Hepatocyte (in vitro differentiated cells): ENCODE data around the gene ANKS1B. TPM values are rescaled to one million over a fixed set of nuclear protein-coding genes. Genes with fewer than 3 reads are reported as not detected.

Experiments
- DNase-seq: peaks from one replicate; pipeline ENCODE4 v3.0.0-alpha.2; 2016; ENCODE audit warnings: low spot score
- H2AFZ ChIP-seq: fragments of 200-600 bp; sonication (generic); 2 replicates; pipeline ENCODE4 v1.6.0; 2016; ENCODE audit warnings: antibody characterized with exemption, mild to moderate bottlenecking
- H3K27ac ChIP-seq: fragments of 200-600 bp; sonication (generic); 2 replicates; pipeline ENCODE4 v1.5.1; 2016; ENCODE audit warnings: mild to moderate bottlenecking
- H3K27me3 ChIP-seq: fragments of 200-600 bp; sonication (generic); 2 replicates; pipeline ENCODE4 v1.6.1; 2016
- H3K36me3 ChIP-seq: fragments of 200-600 bp; sonication (generic); replicated peaks from 2 replicates; pipeline ENCODE4 v1.5.1; 2016; ENCODE audit warnings: low read depth; ENCODE audit not compliant: insufficient read depth
- H3K4me1 ChIP-seq: fragments of 200-600 bp; sonication (generic); 2 replicates; pipeline ENCODE4 v1.5.1; 2016; ENCODE audit warnings: mild to moderate bottlenecking, moderate library complexity; ENCODE audit not compliant: insufficient read depth
- H3K4me2 ChIP-seq: fragments of 200-600 bp; sonication (generic); 2 replicates; pipeline ENCODE4 v1.6.0; 2016
- H3K4me3 ChIP-seq: fragments of 200-600 bp; sonication (generic); 2 replicates; pipeline ENCODE4 v1.5.1; 2016; ENCODE audit warnings: mild to moderate bottlenecking
- H3K79me2 ChIP-seq: fragments of 200-600 bp; sonication (generic); 2 replicates; pipeline ENCODE4 v1.6.0; 2017; ENCODE audit warnings: mild to moderate bottlenecking
- H3K9me2 ChIP-seq: fragments of 200-600 bp; sonication (generic); replicated peaks from 2 replicates; pipeline ENCODE4 v1.6.0; 2017; ENCODE audit warnings: mild to moderate bottlenecking; ENCODE audit not compliant: insufficient read depth
- H3K9me3 ChIP-seq: fragments of 200-600 bp; sonication (generic); 2 replicates; pipeline ENCODE4 v1.5.1; 2016; ENCODE audit warnings: low read depth, mild to moderate bottlenecking
- H4K20me1 ChIP-seq: fragments of 200-600 bp; sonication (generic); 2 replicates; pipeline ENCODE4 v1.6.0; 2016; ENCODE audit warnings: mild to moderate bottlenecking; ENCODE audit not compliant: insufficient read depth, poor library complexity, severe bottlenecking
- EZH2 ChIP-seq: fragments of 200-600 bp; sonication (generic); IDR thresholded peaks from 2 replicates; pipeline ENCODE4 v1.6.1; 2016; ENCODE audit warnings: antibody characterized with exemption, mild to moderate bottlenecking, borderline replicate concordance
- EZH2phosphoT487 ChIP-seq: fragments of 200-600 bp; sonication (generic); IDR thresholded peaks from one replicate; pipeline ENCODE4 v1.6.1; 2018; ENCODE audit warnings: antibody characterized with exemption, mild to moderate bottlenecking, low read depth, moderate library complexity; ENCODE audit not compliant: unreplicated experiment, severe bottlenecking
- WGBS: methylation state at CpG from one replicate; pipeline ENCODE4 v1.1.6; 2016; ENCODE audit warnings: low lambda C conversion rate; ENCODE audit errors: missing lambda C conversion rate; 5-methylcytosine and 5-hydroxymethylcytosine counted together
- polyA plus RNA-seq: library from polyadenylated mRNA; unstranded; fragments of >200 nt; fragmentation: Nextera tagmentation; extraction: Ambion mirVana; gene quantifications from 2 replicates; pipeline ENCODE4 v1.2.1, GENCODE V29; 2016
- total RNA-seq: library from RNA; depleted of rRNA; stranded (reverse); fragments of >200 nt; gene quantifications from 2 replicates; pipeline ENCODE4 v1.2.3, GENCODE V29; 2014
- TF ChIP-seq, protein P1 (sequence below): fragments of 200-600 bp; sonication (generic); IDR thresholded peaks from 2 replicates; pipeline ENCODE4 v1.5.1; 2016; ENCODE audit warnings: antibody characterized with exemption, mild to moderate bottlenecking; ENCODE audit not compliant: poor library complexity

The ANKS1B gene
- total RNA-seq = 0.40 and 2.2 TPM in 2 replicates
- polyA plus RNA-seq = 1.6 and 3.7 TPM in 2 replicates

DNA sequence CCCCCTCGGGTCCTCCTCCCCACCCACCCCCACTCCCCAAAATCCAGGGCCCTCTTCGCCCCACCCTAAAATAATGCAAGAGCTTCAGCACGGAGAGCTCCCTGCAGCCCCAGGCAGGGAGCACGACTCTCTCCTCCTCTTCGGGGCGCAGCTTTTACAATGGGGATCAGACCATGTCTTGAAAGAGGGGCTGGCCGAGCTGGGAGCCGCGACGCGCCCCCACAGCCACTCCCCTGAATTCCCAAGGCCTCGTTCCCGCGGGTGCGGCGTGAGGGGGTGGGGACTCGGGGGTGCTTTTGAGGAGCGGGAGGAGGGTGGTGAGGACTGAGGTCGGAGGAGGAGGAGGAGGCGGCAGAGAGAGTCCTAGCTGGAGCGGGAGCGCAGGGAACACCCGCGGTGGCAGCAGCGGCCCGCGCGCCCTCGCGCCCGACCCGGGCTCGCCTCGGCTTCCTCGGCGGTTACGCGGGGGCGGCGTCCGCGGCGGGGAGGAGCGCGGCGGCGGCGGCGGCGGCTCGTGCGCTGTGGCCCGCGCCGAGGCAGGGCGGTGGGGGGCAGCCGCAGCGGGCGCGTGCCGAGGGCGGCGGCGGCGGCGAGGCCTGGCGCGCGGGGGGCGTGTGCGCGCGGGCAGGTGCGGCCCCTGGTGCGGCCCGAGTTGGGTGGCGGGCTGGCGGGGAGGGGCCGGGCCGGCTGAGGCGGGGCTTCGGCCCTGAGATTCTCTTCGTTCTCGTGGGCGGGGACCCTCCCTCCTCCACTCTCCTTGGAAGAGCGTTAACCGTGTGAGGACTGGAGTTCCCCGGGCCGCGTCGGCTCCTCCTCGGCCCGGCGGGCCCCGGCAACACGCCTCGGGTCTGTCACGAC, at the start of gene ANKS1B:
TSS of gene ANKS1B (minus strand) at position 666 of the 858 bp plus-strand sequence. CDS start 699 bp downstream, outside the sequence.
- no peaks in the 10 kb centered on the region for H3K9me3 ChIP-seq
- H3K4me3 ChIP-seq = peak within 1 kb of the TSS; percentile 68
- H3K4me2 ChIP-seq = peak within 1 kb of the TSS; percentile 99
- 1% methylated on average over 22 of the region's 98 CpGs for WGBS
- H3K27me3 ChIP-seq = peaks cover 46% of the 10 kb centered on the region
- H3K27ac ChIP-seq = no peak within 1 kb of the TSS
- no peaks in the 10 kb centered on the region for H3K9me2 ChIP-seq
- no peaks in the 10 kb centered on the region for H4K20me1 ChIP-seq
- H2AFZ ChIP-seq = peak within 1 kb of the TSS; percentile 86
- no peaks in the 10 kb centered on the region for H3K36me3 ChIP-seq
- no peak for TF ChIP-seq EZH2
- TF ChIP-seq, protein P1, sequence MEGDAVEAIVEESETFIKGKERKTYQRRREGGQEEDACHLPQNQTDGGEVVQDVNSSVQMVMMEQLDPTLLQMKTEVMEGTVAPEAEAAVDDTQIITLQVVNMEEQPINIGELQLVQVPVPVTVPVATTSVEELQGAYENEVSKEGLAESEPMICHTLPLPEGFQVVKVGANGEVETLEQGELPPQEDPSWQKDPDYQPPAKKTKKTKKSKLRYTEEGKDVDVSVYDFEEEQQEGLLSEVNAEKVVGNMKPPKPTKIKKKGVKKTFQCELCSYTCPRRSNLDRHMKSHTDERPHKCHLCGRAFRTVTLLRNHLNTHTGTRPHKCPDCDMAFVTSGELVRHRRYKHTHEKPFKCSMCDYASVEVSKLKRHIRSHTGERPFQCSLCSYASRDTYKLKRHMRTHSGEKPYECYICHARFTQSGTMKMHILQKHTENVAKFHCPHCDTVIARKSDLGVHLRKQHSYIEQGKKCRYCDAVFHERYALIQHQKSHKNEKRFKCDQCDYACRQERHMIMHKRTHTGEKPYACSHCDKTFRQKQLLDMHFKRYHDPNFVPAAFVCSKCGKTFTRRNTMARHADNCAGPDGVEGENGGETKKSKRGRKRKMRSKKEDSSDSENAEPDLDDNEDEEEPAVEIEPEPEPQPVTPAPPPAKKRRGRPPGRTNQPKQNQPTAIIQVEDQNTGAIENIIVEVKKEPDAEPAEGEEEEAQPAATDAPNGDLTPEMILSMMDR = no peak
- no peak for TF ChIP-seq EZH2phosphoT487
- DNase-seq = peak; percentile 72
- H3K4me1 ChIP-seq = peaks cover 7% of the 10 kb centered on the region
- no peaks in the 10 kb centered on the region for H3K79me2 ChIP-seq

GRCh38 chr12:100031836-100032235, 47.1 kb upstream of the ANKS1B start:
- no peak for TF ChIP-seq EZH2
- TF ChIP-seq, protein P1 = no peak
- no peak for TF ChIP-seq EZH2phosphoT487

DNA sequence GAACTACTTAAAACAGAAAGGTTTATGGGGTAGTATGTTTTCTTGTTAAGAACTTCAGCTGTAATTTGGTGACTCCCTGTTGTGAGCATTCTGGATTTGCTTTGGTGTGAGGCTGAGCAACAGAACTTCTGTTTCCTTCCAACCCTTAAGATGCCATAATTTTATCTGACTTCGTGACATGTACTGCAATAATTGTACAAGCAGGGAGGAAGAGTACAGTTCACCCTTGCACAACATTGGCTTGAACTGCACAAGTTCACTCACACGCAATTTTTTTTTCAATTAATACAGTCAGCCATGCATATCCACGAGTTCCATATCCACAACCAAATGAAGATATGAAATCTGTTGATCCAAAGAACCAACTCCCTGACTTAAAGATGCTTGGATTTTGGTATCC, 42.9 kb upstream of the ANKS1B start:
- H4K20me1 ChIP-seq = no peaks in the 10 kb centered on the region
- no peaks in the 10 kb centered on the region for H3K36me3 ChIP-seq
- no peak overlapping the region for H3K4me3 ChIP-seq
- H3K9me3 ChIP-seq = no peaks in the 10 kb centered on the region
- no peaks in the 10 kb centered on the region for H3K27me3 ChIP-seq
- no peak overlapping the region for H3K4me2 ChIP-seq
- H3K9me2 ChIP-seq = no peaks in the 10 kb centered on the region
- WGBS = 96% methylated on average over 3 of the region's 3 CpGs
- H2AFZ ChIP-seq = no peak overlapping the region
- TF ChIP-seq EZH2 = no peak
- H3K27ac ChIP-seq = no peak overlapping the region
- H3K79me2 ChIP-seq = no peaks in the 10 kb centered on the region
- no peak for DNase-seq
- H3K4me1 ChIP-seq = no peaks in the 10 kb centered on the region

More at GRCh38 chr12:100031836-100032235, 47.1 kb upstream of the ANKS1B start:
- WGBS = 77% methylated on average over 2 of the region's 2 CpGs
- no peak overlapping the region for H2AFZ ChIP-seq
- no peak overlapping the region for H3K4me2 ChIP-seq
- no peaks in the 10 kb centered on the region for H3K9me2 ChIP-seq
- H3K27ac ChIP-seq = no peak overlapping the region
- no peaks in the 10 kb centered on the region for H3K9me3 ChIP-seq
- no peaks in the 10 kb centered on the region for H3K36me3 ChIP-seq
- no peak overlapping the region for H3K4me3 ChIP-seq
- H4K20me1 ChIP-seq = no peaks in the 10 kb centered on the region
- H3K79me2 ChIP-seq = no peaks in the 10 kb centered on the region
- H3K27me3 ChIP-seq = no peaks in the 10 kb centered on the region
- H3K4me1 ChIP-seq = no peaks in the 10 kb centered on the region
- no peak for DNase-seq

DNA sequence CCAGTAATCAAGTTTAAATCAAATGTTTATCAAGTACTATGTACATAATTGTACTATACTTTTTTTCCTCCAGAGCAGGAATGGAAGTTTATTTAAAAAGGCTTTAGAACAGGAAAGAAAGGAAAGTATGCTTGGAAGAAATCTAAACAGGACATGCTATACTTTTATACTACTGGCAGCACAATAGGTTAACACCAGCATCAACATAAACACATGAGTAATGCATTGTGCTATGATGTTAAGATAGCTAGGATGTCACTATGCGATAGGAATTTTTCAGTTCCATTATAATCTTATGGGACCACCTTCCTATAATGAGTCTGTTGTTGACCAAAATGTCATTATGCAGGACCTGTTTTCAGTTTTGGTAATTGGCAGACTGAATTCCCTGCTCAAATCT, 41.5 kb upstream of the ANKS1B start:
- H3K27ac ChIP-seq = no peak overlapping the region
- no peak overlapping the region for H2AFZ ChIP-seq
- DNase-seq = no peak
- no peaks in the 10 kb centered on the region for H4K20me1 ChIP-seq
- H3K9me2 ChIP-seq = no peaks in the 10 kb centered on the region
- H3K36me3 ChIP-seq = no peaks in the 10 kb centered on the region
- TF ChIP-seq EZH2 (no peak), EZH2phosphoT487 (no peak)
- TF ChIP-seq, protein P1 = no peak
- H3K4me1 ChIP-seq = no peaks in the 10 kb centered on the region
- H3K27me3 ChIP-seq = no peaks in the 10 kb centered on the region
- H3K9me3 ChIP-seq = no peaks in the 10 kb centered on the region
- no peaks in the 10 kb centered on the region for H3K79me2 ChIP-seq
- H3K4me2 ChIP-seq = no peak overlapping the region
- no peak overlapping the region for H3K4me3 ChIP-seq
- WGBS = 81% methylated on average over 1 of the region's 1 CpG
